GM23338 (cell line): Measurements from ENCODE around the gene CDH15. TPM values are rescaled to one million over a fixed set of nuclear protein-coding genes. Genes with fewer than 3 reads are reported as not detected.
"Not testable (repeated sequence)": the region's sequence is repeated elsewhere in the genome, so short reads cannot be mapped to it uniquely, and the experiment has no call there.

Experiments
- ATAC-seq: fragments of 200-7000 bp; cut with Tn5 transposase; 3 replicates; pipeline ENCODE4 v1.9.1; 2020
- DNase-seq: peaks from one replicate; pipeline ENCODE4 v3.0.0-alpha.2; 2015; ENCODE audit warnings: low spot score
- H2AFZ ChIP-seq: fragments of 200-600 bp; sonication (generic); 2 replicates; pipeline ENCODE4 v1.8.0; 2016; ENCODE audit warnings: antibody characterized with exemption, mild to moderate bottlenecking, moderate library complexity
- H3F3A ChIP-seq: fragments of 200-600 bp; sonication (generic); replicated peaks from 2 replicates; pipeline ENCODE4 v1.8.0; 2017; ENCODE audit warnings: antibody characterized with exemption, mixed run types, low read depth
- H3K27ac ChIP-seq: fragments of 200-600 bp; sonication (generic); 2 replicates; pipeline ENCODE4 v1.6.1; 2016; ENCODE audit warnings: low read depth
- H3K27me3 ChIP-seq: fragments of 200-600 bp; sonication (generic); 2 replicates; pipeline ENCODE4 v1.8.0; 2016; ENCODE audit warnings: mild to moderate bottlenecking, mixed run types, moderate library complexity; ENCODE audit not compliant: insufficient read depth
- H3K36me3 ChIP-seq: fragments of 200-600 bp; sonication (generic); 2 replicates; pipeline ENCODE4 v1.8.0; 2016; ENCODE audit warnings: mild to moderate bottlenecking; ENCODE audit not compliant: insufficient read depth
- H3K4me1 ChIP-seq: fragments of 200-600 bp; sonication (generic); 2 replicates; pipeline ENCODE4 v1.8.0; 2016; ENCODE audit warnings: mild to moderate bottlenecking, moderate library complexity; ENCODE audit not compliant: insufficient read depth
- H3K4me2 ChIP-seq: fragments of 200-600 bp; sonication (generic); 2 replicates; pipeline ENCODE4 v1.7.1; 2017; ENCODE audit warnings: mixed run types
- H3K4me3 ChIP-seq: fragments of 200-600 bp; sonication (generic); 2 replicates; pipeline ENCODE4 v1.6.1; 2016; ENCODE audit warnings: mixed run types
- H3K79me2 ChIP-seq: fragments of 200-600 bp; sonication (generic); replicated peaks from 2 replicates; pipeline ENCODE4 v1.8.0; 2017; ENCODE audit warnings: mild to moderate bottlenecking; ENCODE audit not compliant: insufficient read depth
- H3K9me2 ChIP-seq: fragments of 200-600 bp; sonication (generic); 2 replicates; pipeline ENCODE4 v1.8.0; 2017; ENCODE audit not compliant: insufficient read depth
- H4K20me1 ChIP-seq: fragments of 200-600 bp; sonication (generic); replicated peaks from 2 replicates; pipeline ENCODE4 v1.8.0; 2017; ENCODE audit warnings: mild to moderate bottlenecking; ENCODE audit not compliant: insufficient read depth
- H3K27ac Mint-ChIP-seq: 2 replicates; pipeline ENCODE4 v1.8.0; 2020; ENCODE audit warnings: inconsistent platforms, mild to moderate bottlenecking, moderate library complexity, mixed read lengths
- H3K27me3 Mint-ChIP-seq: 3 replicates; pipeline ENCODE4 v1.8.0; 2022; ENCODE audit warnings: low read depth, mild to moderate bottlenecking, moderate library complexity, mixed read lengths, inconsistent platforms; ENCODE audit not compliant: insufficient read depth, poor library complexity
- H3K36me3 Mint-ChIP-seq: 3 replicates; pipeline ENCODE4 v1.8.0; 2021; ENCODE audit warnings: low read depth, mild to moderate bottlenecking, inconsistent platforms, moderate library complexity, mixed read lengths
- H3K4me1 Mint-ChIP-seq: 3 replicates; pipeline ENCODE4 v1.8.0; 2020; ENCODE audit warnings: mild to moderate bottlenecking, inconsistent platforms, mixed read lengths
- H3K4me3 Mint-ChIP-seq: 3 replicates; pipeline ENCODE4 v1.8.0; 2021; ENCODE audit warnings: moderate library complexity, mild to moderate bottlenecking, inconsistent platforms, mixed read lengths
- H3K9me3 Mint-ChIP-seq: 3 replicates; pipeline ENCODE4 v1.8.0; 2020; ENCODE audit warnings: moderate library complexity, mild to moderate bottlenecking, inconsistent platforms, mixed read lengths
- CTCF ChIP-seq, 2 experiments: fragments of 200-600 bp in 1 of 2; sonication (generic) in 1 of 2; conservative IDR thresholded peaks; 2 replicates each; pipeline versions ENCODE4 v1.5.1 to v1.6.1; 2016 to 2017; ENCODE audit warnings: antibody characterized with exemption in 2 of 2, low read depth in 2 of 2, mild to moderate bottlenecking in 2 of 2, moderate library complexity in 1 of 2
- ETS1 ChIP-seq: IDR thresholded peaks from 2 replicates; pipeline ENCODE4 v1.6.1; 2016; ENCODE audit warnings: antibody characterized with exemption
- EZH2 ChIP-seq: fragments of 200-600 bp; sonication (generic); IDR thresholded peaks from one replicate; pipeline ENCODE4 v1.8.0; 2017; ENCODE audit warnings: antibody characterized with exemption, mild to moderate bottlenecking, low read depth; ENCODE audit not compliant: unreplicated experiment
- EZH2phosphoT487 ChIP-seq: fragments of 200-600 bp; sonication (generic); IDR thresholded peaks from one replicate; pipeline ENCODE4 v1.8.1; 2018; ENCODE audit warnings: antibody characterized with exemption; ENCODE audit not compliant: unreplicated experiment
- NANOG ChIP-seq: IDR thresholded peaks from 2 replicates; pipeline ENCODE4 v1.6.1; 2016; ENCODE audit warnings: antibody characterized with exemption, borderline replicate concordance
- REST ChIP-seq: IDR thresholded peaks from one replicate; pipeline ENCODE4 v1.6.1; 2018; ENCODE audit warnings: antibody characterized with exemption; ENCODE audit not compliant: unreplicated experiment
- STAT1 ChIP-seq: IDR thresholded peaks from one replicate; pipeline ENCODE4 v1.6.1; 2016; ENCODE audit warnings: antibody characterized with exemption; ENCODE audit not compliant: unreplicated experiment
- ZNF114 ChIP-seq: fragments of 250-450 bp; sonication (Bioruptor Pico); IDR thresholded peaks from 2 replicates; pipeline ENCODE4 v1.5.0; 2020; ENCODE audit warnings: mild to moderate bottlenecking, moderate library complexity
- ZNF331 ChIP-seq: fragments of 250-450 bp; sonication (Bioruptor Pico); IDR thresholded peaks from 2 replicates; pipeline ENCODE4 v1.5.0; 2020; ENCODE audit warnings: low read depth, mild to moderate bottlenecking, moderate library complexity
- polyA plus RNA-seq: library from polyadenylated mRNA; unstranded; fragments of >200 nt; fragmentation: Nextera tagmentation; extraction: Ambion mirVana; gene quantifications from 2 replicates; pipeline ENCODE4 v1.2.1, GENCODE V29; 2016
- total RNA-seq: library from RNA; depleted of rRNA; stranded (reverse); fragments of >200 nt; shearing (Covaris generic); gene quantifications from 2 replicates; pipeline ENCODE4 v1.2.3, GENCODE V29; 2014

The CDH15 gene
- total and polyA plus RNA-seq, 2 experiments from 2014 or later = 0.61 to 1.0 TPM

GRCh38 chr16:89186593-89187031 lies 15.1 kb downstream of the CDH15 start:
- H3K4me3 ChIP-seq, H3K27ac Mint-ChIP-seq, DNase-seq, H3K36me3 ChIP-seq, ATAC-seq, H3F3A ChIP-seq, H3K79me2 ChIP-seq, H3K27me3 ChIP-seq, H4K20me1 ChIP-seq, H3K4me1 ChIP-seq, H2AFZ ChIP-seq, H3K9me2 ChIP-seq, H3K4me1 Mint-ChIP-seq, H3K4me3 Mint-ChIP-seq, H3K4me2 ChIP-seq, H3K9me3 Mint-ChIP-seq, H3K36me3 Mint-ChIP-seq, H3K27ac ChIP-seq: not testable (repeated sequence)
- peaks cover 12% of the 10 kb centered on the region for H3K27me3 Mint-ChIP-seq

GRCh38 chr16:89187032-89187769 lies 15.7 kb downstream of the CDH15 start:
- H3K36me3 Mint-ChIP-seq = no peaks in the 10 kb centered on the region
- no peak for TF ChIP-seq ETS1
- TF ChIP-seq NANOG = no peak
- no peak for TF ChIP-seq STAT1
- TF ChIP-seq REST = no peak
- no peak for TF ChIP-seq EZH2
- TF ChIP-seq ZNF331 = no peak
- no peak for TF ChIP-seq ZNF114 (CRISPR knock-in tag)
- TF ChIP-seq EZH2phosphoT487 = no peak
- TF ChIP-seq CTCF (conservative IDR thresholded peaks at IDR 0.05; ENCODE audit: low read depth in 2 of 2) = no peak

More at GRCh38 chr16:89187032-89187769, 15.7 kb downstream of the CDH15 start:
- peaks cover 12% of the 10 kb centered on the region for H3K27me3 Mint-ChIP-seq
- Histone ChIP-seq H3K27me3 (no peaks in the 10 kb centered on the region), H3K79me2 (no peaks in the 10 kb centered on the region), H3F3A (no peaks in the 10 kb centered on the region), H3K4me3 (no peak overlapping the region), H2AFZ (no peak overlapping the region), H3K9me2 (no peaks in the 10 kb centered on the region), H3K27ac (no peak overlapping the region), H3K36me3 (no peaks in the 10 kb centered on the region), H4K20me1 (no peaks in the 10 kb centered on the region), H3K4me2 (no peak overlapping the region), H3K4me1 (no peaks in the 10 kb centered on the region)
- peaks cover 8% of the 10 kb centered on the region; the same call in 2 of the 3 replicates for H3K9me3 Mint-ChIP-seq
- no peak overlapping the region for H3K27ac Mint-ChIP-seq
- DNase-seq (no peak), ATAC-seq (no peak)
- no peak overlapping the region for H3K4me3 Mint-ChIP-seq
- H3K4me1 Mint-ChIP-seq = no peaks in the 10 kb centered on the region
